ENCODE data around the gene CHMP4A. TPM values are rescaled to one million over a fixed set of nuclear protein-coding genes. Genes with fewer than 3 reads are reported as not detected.
A peak's percentile ranks its signal among the peaks of the same experiment; 100 is the strongest.

The CHMP4A gene
- total and polyA plus RNA-seq, 2 donors (not counting 1 experiment from before 2014, with no cell fraction given), result 91.2 to 103 TPM

GRCh38 chr14:24234095-24235005 is 21.1 kb upstream of the CHMP4A start:
- peak overlapping the region; percentile 62 for H3K27ac Mint-ChIP-seq
- ATAC-seq (ENCODE audit: low read depth), result no peak
- H3K4me1 ChIP-seq (ENCODE audit: control insufficient read depth in 2 of 2, insufficient read depth in 2 of 2, low read length in 2 of 2), result peaks cover 26 to 30% of the 10 kb centered on the region in 2 donors
- H3K9me3 ChIP-seq (ENCODE audit: control extremely low read depth in 1 of 3, control insufficient read depth in 2 of 3, insufficient read depth in 1 of 3, low read length in 2 of 3), result no peaks in the 10 kb centered on the region
- CTCF ChIA-PET, result interaction anchor here (0.7 to 3.2 kb wide), 11 partner anchors 9 to 922 kb away, joined by 3 to 19 read pairs (median 4); partner anchors contain the start of genes CIDEB, DHRS1, LTB4R2 and MDP1
- H3K4me3 Mint-ChIP-seq, result peak overlapping the region; percentile 62
- H3K9me3 Mint-ChIP-seq (ENCODE audit: insufficient read depth), result no peaks in the 10 kb centered on the region
- no peak overlapping the region for H2AFZ ChIP-seq (ENCODE audit: insufficient read depth, low read depth, low read length, poor library complexity, severe bottlenecking)
- POLR2A ChIA-PET, result interaction anchor here (0.6 to 3.5 kb wide), 4 partner anchors 21 to 88 kb away, joined by 3 to 13 read pairs (median 6); partner anchors contain the start of genes CHMP4A, PSME2 and RNF31
- no peak for DNase-seq
- H3K27me3 Mint-ChIP-seq, result no peaks in the 10 kb centered on the region
- H3K27me3 ChIP-seq (replicated peaks in 1 of 4; ENCODE audit: control extremely low read depth in 1 of 4, control insufficient read depth in 3 of 4, insufficient read depth in 4 of 4, low read length in 3 of 4), result no peaks in the 10 kb centered on the region
- intact Hi-C loops (cut with micrococcal nuclease), result loop anchor here (5.0 kb wide), 1 partner anchor 72 kb away; the partner anchor contains the start of gene IRF9
- peak overlapping the region in 1 of 2 donors; percentile 31 for H3K27ac ChIP-seq (ENCODE audit: low read length in 2 of 2)
- 93% methylated on average over 3 of the region's 3 CpGs for WGBS (ENCODE audit: insufficient coverage)
- no peak overlapping the region for H3K4me3 ChIP-seq (ENCODE audit: control extremely low read depth in 1 of 5, extremely low read depth in 1 of 5, insufficient read depth in 1 of 5, low read depth in 2 of 5, low read length in 4 of 5)
- peaks cover 62% of the 10 kb centered on the region for H3K79me2 ChIP-seq (ENCODE audit: control insufficient read depth, insufficient read depth, low read length)
- no peak overlapping the region for H3K9ac ChIP-seq (ENCODE audit: low read length)
- H3K4me1 Mint-ChIP-seq, result peaks cover 69% of the 10 kb centered on the region
- peaks cover 0 to 44% of the 10 kb centered on the region in 2 experiments for H3K36me3 ChIP-seq (replicated peaks in 1 of 2; ENCODE audit: control extremely low read depth in 1 of 2, control insufficient read depth in 1 of 2, extremely low read depth in 1 of 2, insufficient read depth in 2 of 2, low read length in 1 of 2)
- TF ChIP-seq EZH2 (IDR thresholded peaks at IDR 0.05; ENCODE audit: borderline replicate concordance, insufficient read depth, low read depth, low read length, poor library complexity, severe bottlenecking), result no peak
- no peak for TF ChIP-seq CTCF (IDR thresholded peaks at IDR 0.05)
- peaks cover 21% of the 10 kb centered on the region for H4K20me1 ChIP-seq (ENCODE audit: control insufficient read depth, insufficient read depth, low read length, poor library complexity, severe bottlenecking)
- H3K4me2 ChIP-seq (replicated peaks; ENCODE audit: low read depth, low read length, poor library complexity, severe bottlenecking), result no peak overlapping the region

Measured in B cell (primary cell).